Endothelial cell of hepatic sinusoid (primary cell): Measurements from ENCODE around the gene ZSCAN5A.
"Not testable (repeated sequence)": the region's sequence is repeated elsewhere in the genome, so short reads cannot be mapped to it uniquely, and the experiment has no call there.

Source experiments
- in situ Hi-C: cut with HindIII; loops from 2 replicates; pipeline ENCODE4 v1.10.0; 2017; ENCODE audit warnings: low sequenced_read_pairs

ZSCAN5A gene

DNA sequence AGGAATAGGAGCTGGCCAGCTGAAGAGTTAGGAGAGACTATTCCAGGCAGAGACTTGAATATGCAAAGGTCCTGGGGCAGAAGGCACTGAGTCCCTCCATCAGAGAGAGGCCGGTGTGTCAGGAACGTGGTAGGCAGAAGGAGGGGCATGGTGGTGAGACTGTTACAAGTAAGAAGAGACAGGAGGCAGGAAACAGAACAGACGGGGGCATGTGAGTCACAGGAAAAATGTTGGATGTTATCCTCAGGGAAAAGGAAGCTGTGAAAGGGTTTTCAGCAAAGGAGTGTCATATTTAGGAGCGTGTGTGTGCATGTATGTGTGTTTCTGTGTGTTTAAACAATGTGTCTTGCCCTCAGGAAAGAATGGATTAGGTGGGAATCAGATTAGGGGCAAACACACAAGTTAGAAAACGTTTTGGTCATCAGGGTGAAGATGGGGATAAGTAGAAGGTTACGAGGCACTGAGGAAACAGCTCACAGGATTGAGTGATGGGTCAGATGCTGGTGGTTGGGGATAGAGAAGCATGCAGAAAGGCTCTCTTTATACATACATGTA, 41.0 kb downstream of the ZSCAN5A start:
- in situ Hi-C loops = no loop called here

- in situ Hi-C loops = no loop called here
Measured at GRCh38 chr19:56272161-56272798, 42.4 kb downstream of the ZSCAN5A start, which contains the start of gene EDDM13. TSS of gene EDDM13 (plus strand) at chr19:56272748. CDS start at chr19:56272835, 87 bp downstream.

DNA sequence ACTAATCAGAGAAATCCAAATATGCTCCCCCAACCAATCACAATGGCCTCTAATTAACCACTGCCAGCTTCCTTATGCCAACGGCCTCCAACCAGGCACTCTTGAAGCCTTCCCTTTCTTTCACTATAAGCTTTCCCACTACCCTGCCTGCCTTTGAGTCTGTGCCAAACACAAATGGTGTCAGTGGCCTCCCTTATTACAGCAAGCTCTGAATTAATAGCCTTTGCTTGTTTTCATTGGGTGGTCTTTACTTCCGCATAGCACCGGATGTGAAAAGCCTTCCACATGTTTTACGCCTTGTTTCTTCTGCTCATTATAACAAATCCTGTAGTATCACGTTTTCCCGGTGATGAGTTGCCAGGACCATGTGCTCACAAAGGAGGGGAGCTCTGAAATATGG, 43.5 kb downstream of the ZSCAN5A start:
- in situ Hi-C loops = no loop called here

GRCh38 chr19:56270676-56271075, 44.0 kb downstream of the ZSCAN5A start:
- in situ Hi-C loops = no loop called here

DNA sequence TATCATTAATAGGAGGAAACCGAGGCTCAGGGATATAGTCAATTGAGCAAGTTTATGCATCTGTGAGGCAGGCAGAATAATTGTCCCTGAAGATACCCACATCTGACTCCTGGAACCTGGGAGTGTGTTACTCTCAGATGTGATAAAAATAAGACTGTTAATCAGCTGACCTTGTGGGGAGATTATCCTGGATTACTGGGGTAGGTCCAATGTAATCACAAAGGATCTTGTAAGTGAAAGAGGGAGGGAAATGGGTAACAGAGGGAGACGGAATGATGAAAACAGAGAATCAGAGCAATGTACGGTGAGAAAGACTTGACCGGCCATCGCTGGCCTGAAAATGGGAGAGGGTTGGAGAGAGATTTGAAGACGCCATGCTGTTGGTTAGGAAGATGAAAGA, 45.3 kb downstream of the ZSCAN5A start:
- in situ Hi-C loops = no loop called here

DNA sequence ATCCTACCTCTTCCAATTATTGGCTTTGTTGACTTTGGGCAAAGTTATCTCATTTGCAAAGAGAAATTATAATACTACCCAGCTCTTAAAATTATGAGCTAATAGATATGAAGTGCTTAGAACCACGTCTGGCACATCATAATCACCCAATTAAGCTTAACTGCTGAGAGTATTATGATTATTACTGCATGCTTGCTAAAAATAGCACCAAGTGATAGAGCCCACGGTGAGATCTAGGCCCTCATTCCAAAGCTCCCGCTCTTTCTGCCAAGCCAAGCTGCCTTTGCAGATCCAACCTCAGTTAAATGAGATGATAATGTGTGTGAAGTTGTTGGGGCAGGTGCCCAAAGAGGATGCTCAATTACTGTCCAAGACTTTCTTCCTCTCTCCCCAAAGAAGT, 48.6 kb downstream of the ZSCAN5A start:
- in situ Hi-C loops = no loop called here

- in situ Hi-C loops = no loop called here
Measured at GRCh38 chr19:56263319-56263718, 51.3 kb downstream of the ZSCAN5A start.

DNA sequence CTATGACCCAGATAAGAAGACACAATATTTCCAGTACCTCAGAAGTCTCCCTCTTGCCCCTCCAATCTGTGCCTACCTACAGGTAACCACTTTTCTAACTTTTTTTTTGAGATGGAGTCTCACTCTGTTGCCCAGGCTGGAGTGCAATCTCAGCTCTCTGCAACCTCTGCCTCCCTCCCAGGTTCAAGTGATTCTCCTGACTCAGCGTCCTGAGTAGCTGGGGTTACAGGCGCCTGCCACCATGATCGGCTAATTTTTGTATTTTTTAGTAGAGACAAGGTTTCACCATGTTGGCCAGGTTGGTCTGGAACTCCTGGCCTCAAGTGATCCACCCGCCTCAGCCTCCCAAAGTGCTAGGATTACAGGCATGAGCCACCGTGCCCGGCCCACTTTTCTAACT, 52.7 kb downstream of the ZSCAN5A start:
- in situ Hi-C loops = not testable (repeated sequence)

GRCh38 chr19:56261145-56261544, 53.5 kb downstream of the ZSCAN5A start:
- in situ Hi-C loops = no loop called here

DNA sequence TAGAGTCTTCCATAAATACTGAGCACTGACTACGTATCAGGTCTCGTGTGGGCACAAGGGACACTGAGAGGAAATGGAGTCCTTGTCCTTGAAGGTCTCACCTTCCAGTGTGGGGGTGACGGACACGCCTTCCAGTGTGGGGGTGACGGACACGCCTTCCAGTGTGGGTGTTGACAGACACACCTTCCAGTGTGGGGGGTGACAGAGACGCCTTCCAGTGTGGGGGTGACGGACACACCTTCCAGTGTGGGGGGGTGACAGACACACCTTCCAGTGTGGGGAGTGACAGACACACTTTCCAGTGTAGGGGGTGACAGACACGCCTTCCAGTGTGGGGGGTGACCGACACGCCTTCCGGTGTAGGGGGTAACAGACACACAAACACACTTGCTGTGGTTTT, 56.4 kb downstream of the ZSCAN5A start:
- in situ Hi-C loops = loop anchor here (5.0 kb wide), 1 partner anchor 161 kb away; no protein-coding TSS in a partner anchor

GRCh38 chr19:56253737-56254136, 60.9 kb downstream of the ZSCAN5A start:
- in situ Hi-C loops = no loop called here

GRCh38 chr19:56252699-56253422, 61.8 kb downstream of the ZSCAN5A start:
- in situ Hi-C loops = no loop called here

- in situ Hi-C loops = not testable (repeated sequence)
Measured at GRCh38 chr19:56248736-56249338, 65.8 kb downstream of the ZSCAN5A start.

DNA sequence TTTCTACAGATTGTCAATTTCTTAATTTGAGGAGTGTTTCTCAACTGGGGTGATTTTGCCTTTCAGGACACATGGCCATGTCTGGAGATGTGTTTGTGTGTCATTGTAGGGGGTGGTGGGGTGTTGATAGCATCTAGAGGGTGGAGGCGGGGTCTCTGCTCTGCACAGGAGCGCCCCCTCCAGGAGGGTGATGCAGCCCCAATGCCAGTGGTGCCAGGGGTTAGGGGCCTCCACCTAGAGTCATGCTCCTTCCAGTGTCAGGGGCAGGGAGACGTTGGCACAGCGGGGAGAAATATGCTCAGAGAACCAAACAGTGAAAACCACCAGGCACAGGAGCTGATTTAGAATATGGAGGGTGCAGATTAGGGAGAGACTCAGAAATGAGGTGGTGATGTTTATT, 68.9 kb downstream of the ZSCAN5A start:
- in situ Hi-C loops = not testable (repeated sequence)

DNA sequence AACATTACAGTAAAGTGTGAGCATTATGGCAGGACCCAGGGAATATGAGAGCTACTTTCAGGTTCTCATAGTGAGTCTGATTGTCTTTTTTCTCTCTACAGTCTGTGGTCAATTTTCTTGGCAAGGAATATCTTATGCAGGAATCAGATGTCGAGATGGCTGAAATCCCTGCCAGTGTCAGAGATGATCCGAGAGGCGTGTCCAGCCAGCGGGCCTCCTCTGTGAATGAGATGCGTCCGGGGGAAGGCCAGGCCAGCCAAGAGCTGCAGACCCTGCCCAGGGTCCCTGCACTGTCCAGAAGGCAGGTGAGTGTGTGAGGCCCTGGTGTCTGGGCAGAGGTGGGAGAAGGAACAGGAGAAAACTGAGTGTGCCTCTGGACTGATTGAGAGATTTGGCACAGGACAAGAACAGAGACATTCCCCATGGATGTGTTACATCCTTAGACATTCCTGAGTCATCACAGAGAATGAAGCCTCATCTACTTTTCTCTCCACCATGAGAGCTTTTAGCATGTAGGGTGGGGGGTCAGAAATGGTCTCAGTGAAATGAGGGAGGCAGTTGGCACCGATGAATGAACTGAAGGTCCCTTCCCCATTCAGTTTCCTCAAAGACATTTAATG, 69.4 kb downstream of the ZSCAN5A start:
- in situ Hi-C loops = no loop called here

- in situ Hi-C loops = no loop called here
Measured at GRCh38 chr19:56223481-56223880, 91.2 kb downstream of the ZSCAN5A start.

- in situ Hi-C loops = no loop called here
Measured at GRCh38 chr19:56222901-56223300, 91.7 kb downstream of the ZSCAN5A start.

DNA sequence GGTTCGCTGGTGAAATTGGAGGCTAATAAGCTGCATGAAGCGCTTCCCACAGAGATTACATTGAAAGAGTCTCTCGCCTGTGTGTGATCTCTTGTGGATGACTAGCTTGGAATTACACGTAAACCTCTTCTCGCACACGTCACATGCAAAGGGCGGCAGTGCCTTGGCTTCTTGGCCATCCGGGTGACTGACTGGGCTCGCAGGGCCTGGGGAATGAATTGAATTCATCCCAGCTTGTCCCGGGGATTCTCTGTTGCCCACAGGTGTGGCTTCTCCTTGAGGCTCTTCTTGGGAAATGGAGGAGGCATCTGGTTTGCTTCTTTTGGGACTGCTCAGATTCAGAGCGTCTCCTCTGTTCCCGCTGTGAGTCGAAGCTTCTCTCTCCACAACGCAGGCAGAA, 92.8 kb downstream of the ZSCAN5A start:
- in situ Hi-C loops = no loop called here

GRCh38 chr19:56221442-56221841, 93.2 kb downstream of the ZSCAN5A start:
- in situ Hi-C loops = not testable (repeated sequence)

- in situ Hi-C loops = no loop called here
Measured at GRCh38 chr19:56218961-56219360, 95.7 kb downstream of the ZSCAN5A start.
